Effector memory CD8-positive, alpha-beta T cell (primary cell): ENCODE data around the gene ARHGEF1.

ENCODE experiments used
- ATAC-seq: fragments of 150-1000 bp; cut with Tn5 transposase; replicated peaks from 2 replicates; pipeline ENCODE4 v1.10.0; 2021; ENCODE audit warnings: mild to moderate bottlenecking, moderate library complexity
- DNase-seq, 3 experiments: peaks; one replicate each; pipeline ENCODE4 v3.0.0; 2021
- H3K27ac Mint-ChIP-seq, 2 donors: one replicate each; pipeline ENCODE4 v1.8.0; 2022; ENCODE audit warnings: mild to moderate bottlenecking in 2 of 2, mixed read lengths in 2 of 2, moderate library complexity in 2 of 2
- H3K27me3 Mint-ChIP-seq, 2 donors: one replicate each; pipeline ENCODE4 v1.8.0; 2022; ENCODE audit warnings: mixed read lengths in 2 of 2
- H3K36me3 Mint-ChIP-seq: one replicate; pipeline ENCODE4 v1.8.0; 2022; ENCODE audit warnings: mild to moderate bottlenecking, moderate library complexity, mixed read lengths; ENCODE audit not compliant: insufficient read depth
- H3K4me1 Mint-ChIP-seq, 2 donors: one replicate each; pipeline ENCODE4 v1.8.0; 2022; ENCODE audit warnings: low read depth in 2 of 2, mixed read lengths in 2 of 2
- H3K4me3 Mint-ChIP-seq, 2 donors: one replicate each; pipeline ENCODE4 v1.8.0; 2022; ENCODE audit warnings: mild to moderate bottlenecking in 2 of 2, mixed read lengths in 2 of 2, moderate library complexity in 2 of 2
- H3K9me3 Mint-ChIP-seq, 2 donors: one replicate each; pipeline ENCODE4 v1.8.0; 2022; ENCODE audit warnings: mixed read lengths in 2 of 2
- total RNA-seq, 9 experiments: gene quantifications; one replicate each; lab custom pipeline; 2026; lab: John Stamatoyannopoulos, UW

Gene ARHGEF1
- 199 to 892 (median 640) reads per million in 9 experiments for total RNA-seq

- peak within 1 kb of the TSS; percentile 91 to 97 for H3K27ac Mint-ChIP-seq
- no peaks in the 10 kb centered on the region for H3K9me3 Mint-ChIP-seq
- ATAC-seq, result no peak
- DNase-seq, result peak in 2 of 3 experiments; percentile 37 to 48
- peaks cover 62% of the 10 kb centered on the region for H3K36me3 Mint-ChIP-seq
- peak within 1 kb of the TSS; percentile 85 to 91 for H3K4me3 Mint-ChIP-seq
- no peaks in the 10 kb centered on the region for H3K27me3 Mint-ChIP-seq
- peaks cover 59 to 65% of the 10 kb centered on the region in 2 donors for H3K4me1 Mint-ChIP-seq
Observed at GRCh38 chr19:41882568-41883462, at the start of gene ARHGEF1. Gene ARHGEF1, plus strand, starts transcription at chr19:41883184. Its CDS starts 4,899 bp downstream, at chr19:41888083.

- Mint-ChIP-seq H3K36me3 (no peaks in the 10 kb centered on the region), H3K4me1 (no peaks in the 10 kb centered on the region), H3K27ac (no peak overlapping the region), H3K9me3 (no peaks in the 10 kb centered on the region), H3K27me3 (peaks cover 43 to 58% of the 10 kb centered on the region in 2 donors), H3K4me3 (no peak overlapping the region)
- DNase-seq (no peak), ATAC-seq (no peak)
Observed at GRCh38 chr19:41837981-41838708, 44.8 kb upstream of the ARHGEF1 start.

GRCh38 chr19:41839211-41839610 lies 43.8 kb upstream of the ARHGEF1 start:
- Mint-ChIP-seq H3K27ac (no peak overlapping the region), H3K9me3 (no peaks in the 10 kb centered on the region), H3K27me3 (peaks cover 42 to 60% of the 10 kb centered on the region in 2 donors), H3K36me3 (no peaks in the 10 kb centered on the region), H3K4me3 (no peak overlapping the region), H3K4me1 (no peaks in the 10 kb centered on the region)
- DNase-seq (no peak), ATAC-seq (no peak)

GRCh38 chr19:41843371-41843770 lies 39.6 kb upstream of the ARHGEF1 start:
- Mint-ChIP-seq H3K27ac (peak overlapping the region in 1 of 2 donors; percentile 8), H3K4me1 (no peaks in the 10 kb centered on the region), H3K27me3 (peaks cover 12 to 29% of the 10 kb centered on the region in 2 donors), H3K36me3 (no peaks in the 10 kb centered on the region), H3K4me3 (no peak overlapping the region), H3K9me3 (no peaks in the 10 kb centered on the region)
- DNase-seq (no peak), ATAC-seq (no peak)

GRCh38 chr19:41844601-41845000 lies 38.4 kb upstream of the ARHGEF1 start, which contains the start of gene LYPD4:
Gene LYPD4, minus strand, starts transcription at chr19:41844683. Its CDS starts 5,398 bp downstream, at chr19:41839285.
- Mint-ChIP-seq H3K4me1 (no peaks in the 10 kb centered on the region), H3K27ac (peak within 1 kb of the TSS in 1 of 2 donors; percentile 8), H3K36me3 (no peaks in the 10 kb centered on the region), H3K9me3 (no peaks in the 10 kb centered on the region), H3K27me3 (peaks cover 0 to 27% of the 10 kb centered on the region in 2 donors), H3K4me3 (no peak within 1 kb of the TSS)
- ATAC-seq (no peak), DNase-seq (no peak)

- no peaks in the 10 kb centered on the region for H3K9me3 Mint-ChIP-seq
- H3K4me3 Mint-ChIP-seq, result no peak within 1 kb of the TSS
- no peaks in the 10 kb centered on the region for H3K4me1 Mint-ChIP-seq
- DNase-seq, result no peak
- H3K36me3 Mint-ChIP-seq, result no peaks in the 10 kb centered on the region
- no peak within 1 kb of the TSS for H3K27ac Mint-ChIP-seq
- peaks cover 0 to 24% of the 10 kb centered on the region in 2 donors for H3K27me3 Mint-ChIP-seq
- no peak for ATAC-seq
Observed at GRCh38 chr19:41845001-41845050, 38.2 kb upstream of the ARHGEF1 start, which contains the start of gene DMRTC2. Gene DMRTC2, plus strand, starts transcription at chr19:41845042. Its CDS starts 2,387 bp downstream, at chr19:41847429.

- DNase-seq, result no peak
- Mint-ChIP-seq H3K27me3 (peaks cover 0 to 21% of the 10 kb centered on the region in 2 donors), H3K27ac (no peak overlapping the region), H3K4me1 (no peaks in the 10 kb centered on the region), H3K9me3 (no peaks in the 10 kb centered on the region), H3K4me3 (no peak overlapping the region), H3K36me3 (no peaks in the 10 kb centered on the region)
- ATAC-seq, result no peak
Observed at GRCh38 chr19:41845051-41845590, 37.9 kb upstream of the ARHGEF1 start.

GRCh38 chr19:41847351-41848105 lies 35.5 kb upstream of the ARHGEF1 start:
- Mint-ChIP-seq H3K36me3 (no peaks in the 10 kb centered on the region), H3K4me3 (no peak overlapping the region), H3K27me3 (peaks cover 5 to 37% of the 10 kb centered on the region in 2 donors), H3K4me1 (no peaks in the 10 kb centered on the region), H3K27ac (no peak overlapping the region), H3K9me3 (no peaks in the 10 kb centered on the region)
- ATAC-seq (no peak), DNase-seq (no peak)

GRCh38 chr19:41848666-41849065 lies 34.3 kb upstream of the ARHGEF1 start:
- H3K4me1 Mint-ChIP-seq, result no peaks in the 10 kb centered on the region

GRCh38 chr19:41849067-41849466 lies 33.9 kb upstream of the ARHGEF1 start:
- Mint-ChIP-seq H3K4me1 (no peaks in the 10 kb centered on the region), H3K4me3 (no peak overlapping the region), H3K9me3 (no peaks in the 10 kb centered on the region), H3K36me3 (no peaks in the 10 kb centered on the region), H3K27ac (peak overlapping the region in 1 of 2 donors; percentile 18), H3K27me3 (peaks cover 5 to 36% of the 10 kb centered on the region in 2 donors)
- no peak for ATAC-seq
- DNase-seq, result no peak

More at GRCh38 chr19:41848666-41849065, 34.3 kb upstream of the ARHGEF1 start:
- H3K27me3 Mint-ChIP-seq, result peaks cover 5 to 37% of the 10 kb centered on the region in 2 donors
- no peaks in the 10 kb centered on the region for H3K36me3 Mint-ChIP-seq
- no peak overlapping the region for H3K27ac Mint-ChIP-seq
- H3K9me3 Mint-ChIP-seq, result no peaks in the 10 kb centered on the region
- no peak for ATAC-seq
- DNase-seq, result no peak
- H3K4me3 Mint-ChIP-seq, result no peak overlapping the region

GRCh38 chr19:41850381-41850780 lies 32.6 kb upstream of the ARHGEF1 start:
- ATAC-seq (no peak), DNase-seq (no peak)
- peaks cover 16 to 44% of the 10 kb centered on the region in 2 donors for H3K27me3 Mint-ChIP-seq
- H3K36me3 Mint-ChIP-seq, result no peaks in the 10 kb centered on the region
- no peaks in the 10 kb centered on the region for H3K4me1 Mint-ChIP-seq
- H3K9me3 Mint-ChIP-seq, result no peaks in the 10 kb centered on the region
- H3K4me3 Mint-ChIP-seq, result no peak overlapping the region
- no peak overlapping the region for H3K27ac Mint-ChIP-seq

GRCh38 chr19:41851456-41851855 lies 31.5 kb upstream of the ARHGEF1 start:
- H3K4me3 Mint-ChIP-seq, result no peak overlapping the region
- no peaks in the 10 kb centered on the region for H3K9me3 Mint-ChIP-seq
- ATAC-seq (no peak), DNase-seq (no peak)
- no peaks in the 10 kb centered on the region for H3K36me3 Mint-ChIP-seq
- no peaks in the 10 kb centered on the region for H3K4me1 Mint-ChIP-seq
- H3K27ac Mint-ChIP-seq, result no peak overlapping the region
- H3K27me3 Mint-ChIP-seq, result peaks cover 16 to 44% of the 10 kb centered on the region in 2 donors

- no peaks in the 10 kb centered on the region for H3K9me3 Mint-ChIP-seq
- H3K4me3 Mint-ChIP-seq, result no peak overlapping the region
- H3K27me3 Mint-ChIP-seq, result peaks cover 16 to 44% of the 10 kb centered on the region in 2 donors
- ATAC-seq, result no peak
- H3K27ac Mint-ChIP-seq, result no peak overlapping the region
- DNase-seq, result no peak
- no peaks in the 10 kb centered on the region for H3K4me1 Mint-ChIP-seq
- H3K36me3 Mint-ChIP-seq, result no peaks in the 10 kb centered on the region
Observed at GRCh38 chr19:41853344-41853743, 29.6 kb upstream of the ARHGEF1 start.
